Ishikawa (cell line): ENCODE results near the gene DNAH7.

ENCODE experiments used
- CEBPB ChIP-seq: IDR thresholded peaks from 2 replicates; pipeline ENCODE4 v1.6.1; 2012
- CREB1 ChIP-seq: IDR thresholded peaks from 2 replicates; pipeline ENCODE4 v1.6.1; 2012; ENCODE audit warnings: low read depth
- EGR1 ChIP-seq: IDR thresholded peaks from 2 replicates; pipeline ENCODE4 v1.6.1; 2012
- EP300 ChIP-seq: IDR thresholded peaks from 2 replicates; pipeline ENCODE4 v1.6.1; 2012; ENCODE audit warnings: borderline replicate concordance
- FOXM1 ChIP-seq: IDR thresholded peaks from 2 replicates; pipeline ENCODE4 v1.6.1; 2012; ENCODE audit warnings: low read depth, borderline replicate concordance
- NFIC ChIP-seq: IDR thresholded peaks from 2 replicates; pipeline ENCODE4 v1.6.1; 2012
- RAD21 ChIP-seq: IDR thresholded peaks from 2 replicates; pipeline ENCODE4 v1.6.1; 2012; ENCODE audit warnings: low read depth
- TAF1 ChIP-seq: IDR thresholded peaks from 2 replicates; pipeline ENCODE4 v1.6.1; 2012; ENCODE audit warnings: low read depth, mild to moderate bottlenecking
- TCF12 ChIP-seq: IDR thresholded peaks from 2 replicates; pipeline ENCODE4 v1.6.1; 2012; ENCODE audit warnings: low read depth
- TEAD4 ChIP-seq: IDR thresholded peaks from 2 replicates; pipeline ENCODE4 v1.6.1; 2012
- YY1 ChIP-seq: IDR thresholded peaks from 2 replicates; pipeline ENCODE4 v1.6.1; 2012; ENCODE audit warnings: low read depth
- ZBTB7A ChIP-seq: IDR thresholded peaks from 2 replicates; pipeline ENCODE4 v1.6.1; 2012; ENCODE audit warnings: low read depth
- TF ChIP-seq, protein P1 (sequence below): IDR thresholded peaks from 2 replicates; pipeline ENCODE4 v1.6.1; 2012
- TF ChIP-seq, protein P2 (sequence below): IDR thresholded peaks from 2 replicates; pipeline ENCODE4 v1.6.1; 2012
- TF ChIP-seq, protein P3 (sequence below): IDR thresholded peaks from 2 replicates; pipeline ENCODE4 v1.6.1; 2012; ENCODE audit warnings: low read depth, mild to moderate bottlenecking

Gene DNAH7

DNA sequence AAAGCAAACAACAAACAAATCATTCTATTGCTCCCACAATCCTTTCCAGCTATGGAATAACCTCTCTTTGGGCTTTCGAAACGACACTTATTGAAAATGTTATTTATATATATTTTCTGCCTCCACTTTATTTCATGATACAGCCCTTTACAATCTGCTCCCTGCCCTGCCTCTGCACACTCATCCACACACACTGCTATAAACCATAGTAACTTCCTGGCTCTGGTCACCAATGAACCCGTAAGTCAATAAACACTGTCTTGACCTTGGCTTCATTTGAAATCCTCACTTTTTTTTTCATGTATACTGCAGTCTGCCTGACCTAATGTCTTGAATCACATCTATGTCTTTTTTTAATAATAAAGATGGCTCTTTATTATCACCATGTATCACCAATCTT lies 250.1 kb downstream of the DNAH7 start:
- no peak for TF ChIP-seq TCF12
- no peak for TF ChIP-seq NFIC
- TF ChIP-seq, protein P1, sequence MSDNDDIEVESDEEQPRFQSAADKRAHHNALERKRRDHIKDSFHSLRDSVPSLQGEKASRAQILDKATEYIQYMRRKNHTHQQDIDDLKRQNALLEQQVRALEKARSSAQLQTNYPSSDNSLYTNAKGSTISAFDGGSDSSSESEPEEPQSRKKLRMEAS, result no peak
- TF ChIP-seq ZBTB7A, result no peak
- TF ChIP-seq, protein P2, sequence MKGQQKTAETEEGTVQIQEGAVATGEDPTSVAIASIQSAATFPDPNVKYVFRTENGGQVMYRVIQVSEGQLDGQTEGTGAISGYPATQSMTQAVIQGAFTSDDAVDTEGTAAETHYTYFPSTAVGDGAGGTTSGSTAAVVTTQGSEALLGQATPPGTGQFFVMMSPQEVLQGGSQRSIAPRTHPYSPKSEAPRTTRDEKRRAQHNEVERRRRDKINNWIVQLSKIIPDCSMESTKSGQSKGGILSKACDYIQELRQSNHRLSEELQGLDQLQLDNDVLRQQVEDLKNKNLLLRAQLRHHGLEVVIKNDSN, result no peak
- no peak for TF ChIP-seq RAD21
- TF ChIP-seq TEAD4, result no peak
- TF ChIP-seq FOXM1, result no peak
- TF ChIP-seq CEBPB, result no peak
- TF ChIP-seq YY1, result no peak
- TF ChIP-seq TAF1, result no peak
- TF ChIP-seq, protein P3, sequence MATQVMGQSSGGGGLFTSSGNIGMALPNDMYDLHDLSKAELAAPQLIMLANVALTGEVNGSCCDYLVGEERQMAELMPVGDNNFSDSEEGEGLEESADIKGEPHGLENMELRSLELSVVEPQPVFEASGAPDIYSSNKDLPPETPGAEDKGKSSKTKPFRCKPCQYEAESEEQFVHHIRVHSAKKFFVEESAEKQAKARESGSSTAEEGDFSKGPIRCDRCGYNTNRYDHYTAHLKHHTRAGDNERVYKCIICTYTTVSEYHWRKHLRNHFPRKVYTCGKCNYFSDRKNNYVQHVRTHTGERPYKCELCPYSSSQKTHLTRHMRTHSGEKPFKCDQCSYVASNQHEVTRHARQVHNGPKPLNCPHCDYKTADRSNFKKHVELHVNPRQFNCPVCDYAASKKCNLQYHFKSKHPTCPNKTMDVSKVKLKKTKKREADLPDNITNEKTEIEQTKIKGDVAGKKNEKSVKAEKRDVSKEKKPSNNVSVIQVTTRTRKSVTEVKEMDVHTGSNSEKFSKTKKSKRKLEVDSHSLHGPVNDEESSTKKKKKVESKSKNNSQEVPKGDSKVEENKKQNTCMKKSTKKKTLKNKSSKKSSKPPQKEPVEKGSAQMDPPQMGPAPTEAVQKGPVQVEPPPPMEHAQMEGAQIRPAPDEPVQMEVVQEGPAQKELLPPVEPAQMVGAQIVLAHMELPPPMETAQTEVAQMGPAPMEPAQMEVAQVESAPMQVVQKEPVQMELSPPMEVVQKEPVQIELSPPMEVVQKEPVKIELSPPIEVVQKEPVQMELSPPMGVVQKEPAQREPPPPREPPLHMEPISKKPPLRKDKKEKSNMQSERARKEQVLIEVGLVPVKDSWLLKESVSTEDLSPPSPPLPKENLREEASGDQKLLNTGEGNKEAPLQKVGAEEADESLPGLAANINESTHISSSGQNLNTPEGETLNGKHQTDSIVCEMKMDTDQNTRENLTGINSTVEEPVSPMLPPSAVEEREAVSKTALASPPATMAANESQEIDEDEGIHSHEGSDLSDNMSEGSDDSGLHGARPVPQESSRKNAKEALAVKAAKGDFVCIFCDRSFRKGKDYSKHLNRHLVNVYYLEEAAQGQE, result no peak
- no peak for TF ChIP-seq EP300
- no peak for TF ChIP-seq EGR1
- TF ChIP-seq CREB1, result no peak

DNA sequence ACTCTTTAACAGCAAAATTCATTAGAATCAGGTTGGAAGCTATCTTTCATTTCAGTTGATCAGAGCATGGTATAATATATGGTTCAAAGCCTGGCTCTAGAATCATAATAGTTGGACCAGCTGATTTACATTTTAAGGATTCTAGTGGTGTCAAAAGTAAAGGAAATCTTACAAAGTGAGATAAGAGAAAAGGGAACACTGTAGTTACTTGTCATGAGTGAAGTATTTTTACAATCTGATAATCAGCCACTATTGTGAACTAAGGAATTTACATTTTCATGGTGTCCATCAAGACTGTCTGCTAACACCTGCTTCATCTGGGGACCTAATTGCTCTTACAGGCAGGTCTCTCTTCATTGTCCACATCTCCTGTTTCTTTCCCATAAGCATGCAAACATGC lies 250.5 kb downstream of the DNAH7 start:
- TF ChIP-seq YY1 (no peak), CREB1 (no peak)
- TF ChIP-seq, protein P3, result no peak

DNA sequence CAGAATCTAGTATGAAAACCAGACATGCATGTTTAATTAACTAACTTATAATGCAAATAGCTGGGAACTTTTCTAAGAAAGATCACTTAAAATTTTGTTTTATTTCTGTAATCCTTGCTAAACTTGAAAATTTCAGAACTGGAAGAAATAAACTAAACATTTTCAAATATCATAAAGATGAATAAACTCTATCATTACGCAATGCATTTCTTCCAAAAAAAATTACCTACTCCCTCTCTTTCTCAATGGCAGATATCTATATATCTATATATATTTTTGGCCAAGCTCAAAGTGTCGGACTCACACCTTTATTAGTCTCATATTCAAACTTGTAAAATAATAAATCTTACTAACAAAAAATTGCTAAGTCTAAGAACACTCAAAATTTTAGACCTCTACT lies 253.6 kb downstream of the DNAH7 start:
- no peak for TF ChIP-seq FOXM1
- no peak for TF ChIP-seq TAF1
- TF ChIP-seq TEAD4, result no peak
- no peak for TF ChIP-seq YY1
- no peak for TF ChIP-seq RAD21
- TF ChIP-seq NFIC, result no peak
- TF ChIP-seq EP300, result no peak
- no peak for TF ChIP-seq TCF12
- TF ChIP-seq, protein P1, result no peak
- no peak for TF ChIP-seq CEBPB
- TF ChIP-seq, protein P3, result no peak
- TF ChIP-seq ZBTB7A, result no peak
- no peak for TF ChIP-seq EGR1
- TF ChIP-seq, protein P2, result no peak
- no peak for TF ChIP-seq CREB1

DNA sequence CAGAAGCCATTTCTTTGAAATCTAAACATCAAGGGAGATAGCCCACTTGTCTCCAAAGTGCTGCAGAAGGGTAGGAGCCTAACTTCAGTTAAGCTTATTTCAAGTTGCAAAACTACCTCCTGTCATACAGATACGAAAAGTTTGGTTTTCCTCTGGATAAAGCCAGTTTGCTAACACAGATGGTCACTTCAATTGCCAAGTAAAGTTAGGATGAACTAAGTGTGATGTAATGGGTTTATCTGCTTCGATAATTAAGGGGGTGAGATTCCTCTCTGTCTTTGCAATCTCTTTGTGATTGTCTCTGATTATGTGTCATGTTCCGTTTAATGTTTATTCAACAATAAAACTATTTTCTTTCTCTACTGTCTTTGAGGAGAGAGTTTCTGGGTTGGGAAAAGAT lies 255.2 kb downstream of the DNAH7 start:
- TF ChIP-seq ZBTB7A (no peak), EGR1 (no peak), TCF12 (no peak), NFIC (no peak), TEAD4 (no peak), RAD21 (no peak), FOXM1 (no peak), YY1 (no peak), CREB1 (no peak), TAF1 (no peak)
- TF ChIP-seq, protein P2, result no peak
- TF ChIP-seq, protein P1, result no peak
- TF ChIP-seq, protein P3, result no peak
